NCI-H146 treated with DMSO at 0.1 percent for 48 hours (cell line): Measurements from ENCODE around the gene TLCD3B.
"Not testable (repeated sequence)": the region's sequence is repeated elsewhere in the genome, so short reads cannot be mapped to it uniquely, and the experiment has no call there.

Experiments
- DNase-seq: peaks from one replicate; lab custom pipeline; 2025; ENCODE audit not compliant: unreplicated experiment; lab: John Stamatoyannopoulos, UW

Gene TLCD3B

GRCh38 chr16:30027588-30028437 is 3.3 kb downstream of the TLCD3B start:
- DNase-seq: no peak

GRCh38 chr16:30026449-30026848 is 4.6 kb downstream of the TLCD3B start:
- no peak for DNase-seq

GRCh38 chr16:30025574-30025973 is 5.5 kb downstream of the TLCD3B start:
- no peak for DNase-seq

- DNase-seq: no peak
These were observed 5.9 kb downstream of the TLCD3B start for GRCh38 chr16:30025156-30025555.

GRCh38 chr16:30024451-30024850 is 6.6 kb downstream of the TLCD3B start:
- no peak for DNase-seq

GRCh38 chr16:30023586-30023985 is 7.5 kb downstream of the TLCD3B start:
- DNase-seq: no peak

GRCh38 chr16:30022887-30023286 is 8.2 kb downstream of the TLCD3B start, which contains the start of gene C16orf92:
C16orf92 (plus strand) TSS chr16:30023198; CDS start chr16:30023341, 143 bp downstream.
- no peak for DNase-seq

GRCh38 chr16:30018731-30019158 is 12.3 kb downstream of the TLCD3B start:
- no peak for DNase-seq

- DNase-seq: not testable (repeated sequence)
These were observed 13.1 kb downstream of the TLCD3B start for GRCh38 chr16:30017937-30018336.

GRCh38 chr16:30017277-30017656 is 13.8 kb downstream of the TLCD3B start:
- no peak for DNase-seq

GRCh38 chr16:30016555-30017276 is 14.4 kb downstream of the TLCD3B start:
- DNase-seq: no peak

GRCh38 chr16:30015450-30015849 is 15.6 kb downstream of the TLCD3B start:
- not testable (repeated sequence) for DNase-seq

GRCh38 chr16:30012598-30012997 is 18.5 kb downstream of the TLCD3B start:
- DNase-seq: not testable (repeated sequence)

GRCh38 chr16:30011714-30012504 is 19.2 kb downstream of the TLCD3B start:
- no peak for DNase-seq

- peak; percentile 45 for DNase-seq
These were observed 20.0 kb downstream of the TLCD3B start, which contains the start of gene DOC2A for GRCh38 chr16:30010844-30011713. DOC2A (minus strand) TSS chr16:30011027; CDS start chr16:30010222, 805 bp downstream.

GRCh38 chr16:30009990-30010843 is 20.9 kb downstream of the TLCD3B start:
- no peak for DNase-seq

GRCh38 chr16:30009085-30009862 is 21.8 kb downstream of the TLCD3B start:
- no peak for DNase-seq

GRCh38 chr16:30007378-30007895 is 23.6 kb downstream of the TLCD3B start:
- no peak for DNase-seq
